ENCODE data around the gene PLXNA4.

The PLXNA4 gene

GRCh38 chr7:132291481-132291880, 284.8 kb downstream of the PLXNA4 start:
- no peak for TF ChIP-seq CTCF (IDR thresholded peaks at IDR 0.05; ENCODE audit: borderline replicate concordance, control extremely low read depth, extremely low read depth, insufficient read depth, missing control alignments)
- in situ Hi-C loops (cut with MboI; ENCODE audit: low sequenced_read_pairs, unreplicated experiment) = no loop called here
- DNase-seq (ENCODE audit: low spot score) = no peak

- no peak for TF ChIP-seq CTCF (IDR thresholded peaks at IDR 0.05; ENCODE audit: borderline replicate concordance, control extremely low read depth, extremely low read depth, insufficient read depth, missing control alignments)
- DNase-seq (ENCODE audit: low spot score) = no peak
- in situ Hi-C loops (cut with MboI; ENCODE audit: low sequenced_read_pairs, unreplicated experiment) = no loop called here
Observed at GRCh38 chr7:132290021-132290420, 286.2 kb downstream of the PLXNA4 start.

GRCh38 chr7:132286836-132287235, 289.4 kb downstream of the PLXNA4 start:
- TF ChIP-seq CTCF (IDR thresholded peaks at IDR 0.05; ENCODE audit: borderline replicate concordance, control extremely low read depth, extremely low read depth, insufficient read depth, missing control alignments) = no peak
- no peak for DNase-seq (ENCODE audit: low spot score)
- in situ Hi-C loops (cut with MboI; ENCODE audit: low sequenced_read_pairs, unreplicated experiment) = no loop called here

GRCh38 chr7:132280335-132280734, 295.9 kb downstream of the PLXNA4 start:
- in situ Hi-C loops (cut with MboI; ENCODE audit: low sequenced_read_pairs, unreplicated experiment) = no loop called here
- no peak for TF ChIP-seq CTCF (IDR thresholded peaks at IDR 0.05; ENCODE audit: borderline replicate concordance, control extremely low read depth, extremely low read depth, insufficient read depth, missing control alignments)

GRCh38 chr7:132279718-132280117, 296.6 kb downstream of the PLXNA4 start:
- no peak for DNase-seq (ENCODE audit: low spot score)
- TF ChIP-seq CTCF (IDR thresholded peaks at IDR 0.05; ENCODE audit: borderline replicate concordance, control extremely low read depth, extremely low read depth, insufficient read depth, missing control alignments) = no peak
- in situ Hi-C loops (cut with MboI; ENCODE audit: low sequenced_read_pairs, unreplicated experiment) = no loop called here

More at GRCh38 chr7:132280335-132280734, 295.9 kb downstream of the PLXNA4 start:
- no peak for DNase-seq (ENCODE audit: low spot score)

- in situ Hi-C loops (cut with MboI; ENCODE audit: low sequenced_read_pairs, unreplicated experiment) = no loop called here
- no peak for TF ChIP-seq CTCF (IDR thresholded peaks at IDR 0.05; ENCODE audit: borderline replicate concordance, control extremely low read depth, extremely low read depth, insufficient read depth, missing control alignments)
- DNase-seq (ENCODE audit: low spot score) = no peak
Observed at GRCh38 chr7:132276976-132277725, 299.1 kb downstream of the PLXNA4 start.

Data from GM13976 (cell line).